ENCODE results near the gene RFX2.
A peak's percentile ranks its signal among the peaks of the same experiment; 100 is the strongest.
"Not testable (repeated sequence)": the region's sequence is repeated elsewhere in the genome, so short reads cannot be mapped to it uniquely, and the experiment has no call there.

Gene RFX2

DNA sequence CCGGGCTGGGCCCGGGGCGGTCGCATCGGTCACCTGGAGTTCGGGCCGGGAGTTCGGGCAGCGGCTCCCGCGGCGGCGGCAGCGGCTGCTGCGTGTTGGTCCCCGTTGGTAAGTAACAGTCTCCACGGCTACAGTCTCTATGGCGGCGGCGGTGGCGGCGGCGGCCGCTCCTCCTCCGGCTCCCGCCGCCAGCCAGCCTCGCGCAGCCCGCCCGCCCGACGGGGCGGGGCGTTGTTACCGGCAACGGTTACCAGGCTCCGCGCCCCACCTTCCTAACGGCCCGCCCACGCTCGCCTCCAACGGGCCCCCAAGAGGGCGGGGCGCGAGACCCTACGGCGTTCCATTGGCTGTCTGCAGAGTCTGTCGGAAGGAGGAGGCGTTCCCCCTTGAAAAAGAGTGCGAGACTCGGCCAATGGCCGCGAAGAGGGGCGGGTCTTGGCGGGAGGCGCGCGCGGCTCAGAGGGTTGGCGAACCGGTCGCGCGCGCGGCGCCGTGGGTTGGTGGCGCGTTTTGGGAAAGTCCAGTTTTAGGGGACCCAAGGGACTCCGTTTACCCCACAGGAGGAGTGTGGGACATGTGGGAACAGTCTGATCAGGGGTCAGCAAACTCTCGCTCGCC, at the start of gene RFX2:
Gene RFX2, minus strand, starts transcription at position 141 of the 618 bp plus-strand sequence. CDS start 63,004 bp downstream, outside the sequence.
- peak; percentile 96 for FAIRE-seq

DNA sequence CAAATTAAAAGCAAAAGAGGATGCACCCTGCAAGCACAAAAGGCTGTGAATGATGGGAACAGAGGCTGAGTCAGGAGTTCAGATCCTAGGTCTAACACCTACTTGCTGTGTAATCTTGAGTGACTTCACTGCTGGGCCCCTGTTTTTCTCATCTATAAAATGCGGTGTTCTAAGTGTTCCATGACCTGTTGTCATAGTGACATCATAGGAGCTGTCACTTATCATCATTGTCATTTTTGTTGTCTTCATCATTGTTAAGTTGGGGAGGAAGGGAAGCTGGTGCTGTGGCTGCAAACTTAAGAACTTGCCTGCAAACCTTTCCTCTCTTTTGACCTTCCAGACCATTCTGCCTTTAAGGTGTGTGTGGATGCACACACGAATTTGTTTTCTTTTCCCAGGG, 45.7 kb upstream of the RFX2 start:
- DNase-seq (ENCODE audit: insufficient read length, low spot score): no peak
- FAIRE-seq: no peak

More for the DNA sequence above, at the start of gene RFX2:
- DNase-seq (ENCODE audit: insufficient read length, low spot score): peak; percentile 97

GRCh38 chr19:6150289-6150688, 40.0 kb upstream of the RFX2 start:
- DNase-seq (ENCODE audit: insufficient read length, low spot score) (no peak), FAIRE-seq (no peak)

- DNase-seq (ENCODE audit: insufficient read length, low spot score): no peak
- FAIRE-seq: no peak
Measured at GRCh38 chr19:6141217-6141616, 30.9 kb upstream of the RFX2 start.

DNA sequence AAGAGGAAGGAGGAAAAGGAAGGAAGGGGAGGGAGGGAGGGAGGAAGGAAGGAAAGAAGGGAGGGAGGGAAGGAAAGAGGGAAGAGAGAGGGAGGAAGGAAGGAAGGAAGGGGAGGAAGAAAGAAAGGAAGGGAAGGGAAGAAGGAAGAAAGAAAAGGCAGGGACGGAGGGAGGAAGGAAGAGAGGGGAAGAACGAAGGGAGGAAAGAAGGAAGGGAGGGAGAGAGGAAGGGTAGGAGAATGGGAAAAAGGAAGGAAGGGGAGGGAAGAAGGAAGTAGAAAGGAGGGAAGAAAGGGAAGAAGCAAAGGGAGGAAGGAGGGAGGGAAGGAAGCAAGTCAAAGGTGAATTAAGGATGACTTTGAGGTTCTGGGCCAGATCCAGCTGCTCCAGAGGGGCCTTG, 28.2 kb upstream of the RFX2 start:
- no peak for FAIRE-seq

DNA sequence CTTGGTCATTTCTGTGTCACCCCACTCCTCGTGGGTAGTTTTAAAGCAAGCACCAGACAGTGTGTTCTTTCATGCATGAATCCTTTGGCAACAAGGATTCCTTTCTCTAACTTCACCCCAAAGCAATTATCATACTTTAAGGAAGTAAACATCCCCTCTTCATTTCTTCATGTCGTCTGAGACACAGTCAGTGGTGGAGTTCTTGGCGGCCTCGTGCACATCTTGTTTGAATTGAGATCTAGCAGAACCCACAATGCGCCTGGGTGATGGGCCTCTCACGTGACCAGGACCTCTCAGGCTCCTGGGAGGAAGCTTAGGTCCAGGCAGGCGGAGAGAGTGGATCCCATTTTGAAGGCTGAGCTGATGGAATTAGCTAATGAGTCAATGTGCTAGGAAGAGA, 27.8 kb upstream of the RFX2 start:
- DNase-seq (ENCODE audit: insufficient read length, low spot score) (no peak), FAIRE-seq (no peak)

More for the DNA sequence above, 28.2 kb upstream of the RFX2 start:
- DNase-seq (ENCODE audit: insufficient read length, low spot score): no peak

GRCh38 chr19:6133231-6133630, 22.9 kb upstream of the RFX2 start:
- FAIRE-seq: no peak
- no peak for DNase-seq (ENCODE audit: insufficient read length, low spot score)

DNA sequence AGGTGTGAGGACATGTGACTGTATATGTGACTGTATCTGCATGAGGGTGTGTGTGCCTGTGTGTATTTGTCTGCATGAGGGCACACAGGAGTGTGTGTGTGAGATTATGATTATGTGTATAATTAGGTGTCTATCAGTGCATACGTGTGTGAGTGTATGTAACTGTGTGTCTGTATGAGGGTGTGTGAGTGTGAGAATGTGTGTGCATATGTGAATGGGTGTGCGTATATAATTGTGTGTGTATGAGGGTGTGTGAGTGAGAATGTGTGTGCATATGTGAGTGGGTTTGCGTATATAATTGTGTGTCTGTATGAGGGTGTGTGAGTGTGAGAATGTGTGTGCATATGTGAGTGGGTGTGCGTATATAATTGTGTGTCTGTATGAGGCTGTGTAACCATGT, 22.2 kb upstream of the RFX2 start:
- no peak for FAIRE-seq

DNA sequence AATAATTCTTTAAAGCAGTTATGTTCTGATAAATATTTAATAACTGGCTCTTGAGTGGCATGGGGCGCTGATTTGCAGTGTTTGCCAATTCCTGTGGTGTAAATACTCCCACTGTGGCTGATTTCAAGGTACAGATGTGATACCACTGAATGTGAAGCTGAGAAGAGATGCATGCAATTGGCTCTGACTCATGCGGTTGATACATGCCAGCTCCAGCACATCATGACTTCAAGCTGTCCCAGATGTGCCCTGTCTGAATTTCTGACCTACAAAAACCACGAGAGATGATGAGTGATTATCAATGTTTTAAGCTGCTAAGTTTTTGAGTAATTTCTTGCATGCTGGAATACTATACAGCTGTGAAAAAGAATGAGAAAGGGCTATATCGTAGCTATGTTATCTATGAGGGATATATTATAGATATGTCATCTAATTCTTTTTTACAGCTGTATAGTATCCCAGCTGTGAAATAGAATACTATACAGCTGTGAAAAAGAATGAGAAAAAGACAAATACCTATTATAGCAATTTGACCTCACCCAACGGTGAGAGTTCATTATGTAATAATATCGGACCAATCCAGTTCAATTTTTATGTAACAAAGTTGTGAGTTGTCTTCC, 17.5 kb upstream of the RFX2 start:
- FAIRE-seq: no peak
- no peak for DNase-seq (ENCODE audit: insufficient read length, low spot score)

More for the DNA sequence above, 22.2 kb upstream of the RFX2 start:
- DNase-seq (ENCODE audit: insufficient read length, low spot score): no peak

GRCh38 chr19:6126335-6126974, 16.2 kb upstream of the RFX2 start:
- FAIRE-seq (peak; percentile 88), DNase-seq (ENCODE audit: insufficient read length, low spot score) (peak; percentile 54)

DNA sequence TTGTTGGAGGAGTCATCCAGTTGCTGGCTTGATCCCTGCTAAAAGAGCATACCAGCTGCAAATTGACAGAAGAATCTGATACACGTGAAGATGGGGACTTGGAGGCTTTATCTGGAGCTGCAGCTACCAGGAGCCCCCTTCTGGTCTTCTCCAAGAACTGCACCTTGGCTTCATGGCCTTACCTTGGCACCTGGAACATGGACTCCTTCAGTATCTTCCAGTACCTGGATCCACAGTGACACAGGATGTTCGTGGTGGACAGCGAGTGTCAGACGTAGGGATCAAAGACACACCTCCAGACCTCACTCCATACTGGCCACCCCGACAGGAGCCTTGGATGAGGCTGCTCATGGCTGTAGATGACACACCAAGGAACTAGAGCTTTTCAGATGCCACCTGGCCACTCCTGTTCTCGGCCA, 15.3 kb upstream of the RFX2 start:
- DNase-seq (ENCODE audit: insufficient read length, low spot score): peak; percentile 60
- FAIRE-seq: peak; percentile 95

- FAIRE-seq: no peak
- DNase-seq (ENCODE audit: insufficient read length, low spot score): no peak
Measured at GRCh38 chr19:6119031-6119430, 8.7 kb upstream of the RFX2 start.

- DNase-seq (ENCODE audit: insufficient read length, low spot score) (no peak), FAIRE-seq (no peak)
Measured at GRCh38 chr19:6118043-6118442, 7.7 kb upstream of the RFX2 start.

- DNase-seq (ENCODE audit: insufficient read length, low spot score) (no peak), FAIRE-seq (no peak)
Measured at GRCh38 chr19:6117534-6117933, 7.2 kb upstream of the RFX2 start.

DNA sequence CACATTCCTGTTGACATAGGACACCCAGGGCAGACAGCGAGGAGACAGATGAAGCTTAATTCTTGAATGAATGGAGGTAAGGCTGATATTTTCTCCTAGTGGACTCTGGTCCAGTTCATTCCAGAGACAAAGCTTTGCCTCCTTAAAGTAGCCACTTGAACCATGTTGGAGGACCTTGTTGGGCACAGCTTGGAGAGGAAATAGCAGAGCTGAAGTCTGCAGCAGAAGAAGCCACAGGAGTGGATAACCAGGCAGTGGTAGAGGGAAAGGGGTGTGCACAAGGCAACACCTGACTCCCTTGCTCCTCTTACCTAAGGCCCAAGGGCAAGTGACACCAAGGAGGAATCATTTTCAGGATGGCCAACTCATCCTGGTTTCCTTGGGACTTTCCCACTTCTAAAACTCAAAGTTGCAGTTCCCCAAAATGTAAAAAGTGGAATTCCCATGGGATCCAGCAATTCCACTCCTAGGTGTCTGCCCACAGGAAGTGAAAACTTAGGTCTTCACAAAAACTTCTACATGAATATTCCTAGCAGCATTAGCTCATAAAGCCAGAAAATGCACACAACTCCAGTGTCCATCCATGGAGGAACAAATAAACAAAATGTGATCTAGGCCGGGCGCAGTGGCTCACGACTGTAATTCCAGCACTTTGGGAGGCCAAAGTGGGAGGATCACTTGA, 6.6 kb upstream of the RFX2 start:
- DNase-seq (ENCODE audit: insufficient read length, low spot score): no peak
- FAIRE-seq: no peak

GRCh38 chr19:6115992-6116391, 5.7 kb upstream of the RFX2 start:
- DNase-seq (ENCODE audit: insufficient read length, low spot score) (no peak), FAIRE-seq (peak; percentile 76)

DNA sequence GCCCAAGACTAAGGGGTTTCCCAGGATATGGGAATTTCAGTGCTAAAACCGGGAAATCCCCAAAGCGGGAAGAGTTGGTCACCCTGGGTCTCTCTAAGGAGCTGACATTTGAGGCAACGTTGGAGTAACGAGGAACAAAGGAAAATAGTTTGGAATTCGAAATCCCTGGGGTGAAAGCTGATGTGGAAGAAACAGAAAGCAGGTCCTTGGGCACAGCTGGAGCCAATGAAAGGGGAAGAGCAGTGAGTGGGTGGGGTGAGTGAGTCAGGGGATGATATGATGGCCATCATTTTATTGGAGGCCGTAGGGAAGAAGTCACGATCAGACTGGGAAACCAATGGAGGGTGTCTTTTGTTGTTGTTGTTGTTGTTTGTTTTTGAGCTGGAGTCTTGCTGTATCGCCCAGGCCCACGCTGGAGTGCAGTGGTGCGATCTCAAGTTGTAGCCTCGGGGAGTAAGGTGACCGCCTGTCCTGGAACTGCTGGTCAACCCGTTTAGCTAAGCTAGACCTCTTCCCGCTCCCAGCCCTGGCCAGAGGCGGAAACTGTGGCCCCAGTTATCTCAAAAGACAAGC, 3.4 kb upstream of the RFX2 start:
- FAIRE-seq (no peak), DNase-seq (ENCODE audit: insufficient read length, low spot score) (no peak)

DNA sequence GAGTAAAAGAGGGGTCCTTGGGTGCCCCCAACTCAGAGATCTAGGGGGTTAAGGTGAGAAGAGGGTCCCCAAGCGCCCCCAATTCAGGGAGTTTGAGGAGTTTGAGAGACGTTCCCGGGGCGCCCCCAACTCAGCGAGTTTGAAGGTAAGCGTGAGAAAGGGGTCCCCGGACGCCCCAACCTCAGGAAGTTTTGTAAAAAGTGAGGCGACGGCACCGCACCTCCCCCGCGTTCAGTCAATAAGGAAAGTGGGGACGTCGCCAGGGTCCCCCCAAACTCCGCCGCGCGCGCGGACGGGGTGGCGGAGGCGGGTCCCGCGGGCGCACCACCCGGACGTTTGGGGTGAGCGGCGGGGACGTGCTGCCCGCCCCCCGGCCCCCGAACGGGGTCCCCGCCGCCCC, 353 bp downstream of the RFX2 start:
- FAIRE-seq (no peak), DNase-seq (ENCODE audit: insufficient read length, low spot score) (no peak)

DNA sequence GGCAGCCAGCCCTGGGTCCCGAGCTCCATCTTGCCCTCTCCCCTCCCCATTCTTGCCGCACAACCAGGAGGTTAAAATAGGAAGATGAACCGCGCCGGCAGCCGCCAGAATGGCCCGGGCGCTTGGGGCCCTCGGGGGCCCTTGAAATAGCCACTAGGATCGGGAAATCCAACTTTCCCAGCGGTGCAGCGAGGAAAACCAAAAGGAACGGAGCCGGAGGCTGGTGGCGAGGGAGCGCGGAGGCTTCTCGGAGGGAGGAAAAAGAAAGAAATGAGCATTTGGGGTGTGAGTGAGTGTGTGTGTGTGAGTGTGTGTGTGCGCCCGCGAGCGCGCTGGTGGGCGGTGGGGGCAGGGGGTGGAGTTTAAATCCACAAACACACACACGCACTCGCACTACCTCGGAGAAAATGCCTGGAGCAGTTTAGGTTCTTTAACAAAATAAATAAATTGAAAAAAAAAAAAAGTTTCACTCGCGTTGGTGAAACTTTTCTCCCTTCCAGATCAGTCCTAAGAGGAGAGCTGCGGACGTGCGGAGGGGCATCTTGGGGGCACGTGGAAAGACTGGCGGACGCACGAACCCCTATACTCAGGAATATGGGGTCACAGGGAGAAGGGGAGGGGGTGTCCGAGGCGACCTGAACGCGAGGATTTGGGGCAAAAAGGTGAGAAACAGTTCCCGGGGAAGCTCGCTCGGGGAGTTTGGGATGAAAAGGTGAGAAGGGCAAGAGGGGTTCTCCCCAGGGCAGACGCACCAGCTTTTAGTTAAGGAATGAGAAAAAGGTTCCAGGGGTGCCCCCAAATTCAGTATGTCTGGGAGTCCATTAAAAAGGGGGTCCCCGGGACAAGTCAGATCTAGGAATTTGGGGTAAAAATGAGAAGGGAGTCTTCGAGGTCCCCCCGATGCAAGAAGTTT, 1.3 kb downstream of the RFX2 start:
- DNase-seq (ENCODE audit: insufficient read length, low spot score) (no peak), FAIRE-seq (peak; percentile 71)

DNA sequence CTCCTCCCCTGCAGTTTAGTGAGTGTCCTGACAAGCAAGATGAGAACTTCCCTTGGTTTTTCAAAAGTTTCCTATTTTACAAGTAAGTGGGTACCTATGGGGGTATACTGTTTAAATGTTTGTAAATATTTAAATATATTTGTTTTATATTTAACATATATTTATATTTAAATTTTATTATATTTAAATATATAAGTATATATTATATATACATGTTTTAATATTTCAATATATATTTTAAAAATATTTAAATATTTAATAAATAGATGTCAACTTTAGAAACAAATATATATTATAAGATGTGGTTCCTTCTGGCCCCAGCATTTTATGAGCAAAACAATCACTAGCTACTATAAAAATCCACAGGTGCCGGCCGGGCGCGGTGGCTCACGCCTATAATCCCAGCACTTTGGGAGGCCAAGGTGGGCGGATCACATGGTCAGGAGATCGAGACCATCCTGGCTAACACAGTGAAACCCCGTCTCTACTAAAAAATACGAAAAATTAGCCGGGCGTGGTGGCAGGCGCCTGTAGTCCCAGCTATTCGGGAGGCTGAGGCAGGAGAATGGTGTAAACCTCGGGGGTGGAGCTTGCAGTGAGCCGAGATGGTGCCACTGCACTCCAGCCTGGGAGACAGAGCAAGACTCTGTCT, 3.5 kb downstream of the RFX2 start:
- FAIRE-seq; DNase-seq (ENCODE audit: insufficient read length, low spot score): not testable (repeated sequence)
